Sigmoid colon (tissue), 7 donors: ENCODE data around the gene VAMP8. TPM values are rescaled to one million over a fixed set of nuclear protein-coding genes. Genes with fewer than 3 reads are reported as not detected.
"Not testable (repeated sequence)": the region's sequence is repeated elsewhere in the genome, so short reads cannot be mapped to it uniquely, and the experiment has no call there.

ENCODE experiments used
- DNase-seq: peaks from one replicate; pipeline ENCODE4 v3.0.0-alpha.2; 2019
- H3K27ac ChIP-seq, 4 donors: fragments of 200-600 bp; sonication (generic); one replicate each; pipeline ENCODE4 v1.5.1; 2016 to 2019; ENCODE audit warnings: mild to moderate bottlenecking in 1 of 4
- H3K27me3 ChIP-seq, 3 donors: fragments of 200-600 bp; sonication (generic); one replicate each; pipeline ENCODE4 v1.5.1; 2019; ENCODE audit warnings: mild to moderate bottlenecking in 1 of 3
- H3K36me3 ChIP-seq, 4 donors: fragments of 200-600 bp; sonication (generic); one replicate each; pipeline ENCODE4 v1.5.1; 2016 to 2019
- H3K4me1 ChIP-seq, 4 donors: fragments of 200-600 bp; sonication (generic); one replicate each; pipeline ENCODE4 v1.5.1; 2017 to 2019
- H3K4me3 ChIP-seq, 4 donors: fragments of 200-600 bp; sonication (generic); one replicate each; pipeline ENCODE4 v1.5.1; 2017 to 2019; ENCODE audit warnings: mild to moderate bottlenecking in 2 of 4, moderate library complexity in 1 of 4
- H3K9me3 ChIP-seq, 4 donors: fragments of 200-600 bp in 3 of 4; sonication (generic) in 3 of 4; one replicate each; pipeline versions ENCODE4 v1.5.1 to v1.6.1; 2013 to 2019
- EP300 ChIP-seq, 4 donors: sonication (generic); formaldehyde crosslinking; IDR thresholded peaks; one replicate each; pipeline ENCODE4 v1.6.1; 2017; ENCODE audit warnings: antibody characterized with exemption in 4 of 4
- POLR2A ChIP-seq, 2 donors: fragments of 450-650 bp; IDR thresholded peaks; one replicate each; pipeline ENCODE4 v1.6.1; 2016; ENCODE audit warnings: antibody characterized with exemption in 2 of 2, mild to moderate bottlenecking in 2 of 2, moderate library complexity in 2 of 2
- POLR2AphosphoS5 ChIP-seq, 4 donors: sonication (generic); formaldehyde crosslinking; IDR thresholded peaks; one replicate each; pipeline ENCODE4 v1.6.1; 2017; ENCODE audit warnings: antibody characterized with exemption in 4 of 4
- WGBS, 2 donors: extraction: QIAGEN DNeasy Blood & Tissue Kit; methylation state at CpG; one replicate each; pipeline ENCODE4 v1.1.7; 2013; 5-methylcytosine and 5-hydroxymethylcytosine counted together
- intact Hi-C: fragments of 100-400 bp; cut with DNase I; formaldehyde crosslinking; loops from one replicate; pipeline ENCODE4 v1.15.1; 2023
- polyA plus RNA-seq, 3 donors: library from polyadenylated mRNA; stranded (reverse); fragments of 200-250 nt; gene quantifications; one replicate each; pipeline ENCODE4 v1.2.3, GENCODE V29; 2013
- total RNA-seq, 4 donors: library from RNA; depleted of rRNA; stranded (reverse); fragments of >200 nt; gene quantifications; one replicate each; pipeline ENCODE4 v1.1.0, GENCODE V29; 2016
- TF ChIP-seq, protein P1 (sequence below), 4 experiments: fragments of 450-650 bp in 3 of 4; fragments of 200-600 bp in 1 of 4; IDR thresholded peaks; one replicate each; pipeline ENCODE4 v1.5.1; 2016 to 2019; ENCODE audit warnings: antibody characterized with exemption in 4 of 4, mild to moderate bottlenecking in 3 of 4, moderate library complexity in 2 of 4
- donor health status: healthy with polysubstance abuse.
- donor health status: Bipolar disorder and iron deficiency.
- donor health status: healthy.

The VAMP8 gene
- total and polyA plus RNA-seq, 7 donors = 1.9 to 941 (median 33.3) TPM

DNA sequence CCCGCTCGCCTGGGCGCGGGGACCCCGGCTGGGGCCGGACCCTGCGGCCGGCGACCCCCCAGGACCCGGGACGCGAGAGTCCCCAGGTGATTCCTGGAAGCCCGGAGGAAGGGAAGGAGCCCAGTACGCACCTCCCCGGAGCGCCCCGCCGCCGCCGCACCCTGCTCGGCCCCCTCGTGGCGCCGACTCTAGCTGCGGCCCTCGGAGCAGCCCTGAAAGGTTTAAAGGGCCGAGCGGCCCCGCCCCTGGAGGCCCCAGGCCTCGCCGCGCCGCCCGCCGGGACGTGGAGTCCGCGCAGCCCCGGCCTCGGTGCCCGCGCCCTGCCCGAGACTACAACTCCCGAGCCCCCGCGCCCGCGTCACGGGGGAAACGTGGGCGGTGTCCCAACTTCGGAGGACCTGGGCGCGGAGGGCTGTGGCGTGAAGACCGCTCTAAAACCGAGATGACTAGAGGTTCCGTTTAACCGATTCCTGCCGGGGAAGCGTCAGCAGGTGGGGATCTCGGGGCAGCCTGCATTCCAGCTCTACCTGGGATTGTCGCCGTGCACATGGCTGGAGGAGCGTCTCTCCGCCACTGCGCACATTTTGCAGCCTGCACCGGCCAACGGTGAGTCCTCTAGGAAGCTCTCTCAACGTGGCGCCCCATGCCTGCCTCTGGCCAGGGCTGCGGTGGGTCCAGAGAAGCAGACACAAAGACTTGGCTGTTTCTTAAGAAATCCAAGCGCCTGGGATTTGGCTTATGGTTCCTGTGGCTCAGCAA lies 25.3 kb downstream of the VAMP8 start, which contains the start of gene TMEM150A:
TSS of gene TMEM150A (minus strand) at position 223 of the 759 bp plus-strand sequence. CDS start 750 bp downstream, outside the sequence.
- DNase-seq = peak; percentile 97
- no peaks in the 10 kb centered on the region for H3K27me3 ChIP-seq
- H3K4me1 ChIP-seq = peaks cover 0 to 48% (median 44%) of the 10 kb centered on the region in 4 donors
- TF ChIP-seq, protein P1, sequence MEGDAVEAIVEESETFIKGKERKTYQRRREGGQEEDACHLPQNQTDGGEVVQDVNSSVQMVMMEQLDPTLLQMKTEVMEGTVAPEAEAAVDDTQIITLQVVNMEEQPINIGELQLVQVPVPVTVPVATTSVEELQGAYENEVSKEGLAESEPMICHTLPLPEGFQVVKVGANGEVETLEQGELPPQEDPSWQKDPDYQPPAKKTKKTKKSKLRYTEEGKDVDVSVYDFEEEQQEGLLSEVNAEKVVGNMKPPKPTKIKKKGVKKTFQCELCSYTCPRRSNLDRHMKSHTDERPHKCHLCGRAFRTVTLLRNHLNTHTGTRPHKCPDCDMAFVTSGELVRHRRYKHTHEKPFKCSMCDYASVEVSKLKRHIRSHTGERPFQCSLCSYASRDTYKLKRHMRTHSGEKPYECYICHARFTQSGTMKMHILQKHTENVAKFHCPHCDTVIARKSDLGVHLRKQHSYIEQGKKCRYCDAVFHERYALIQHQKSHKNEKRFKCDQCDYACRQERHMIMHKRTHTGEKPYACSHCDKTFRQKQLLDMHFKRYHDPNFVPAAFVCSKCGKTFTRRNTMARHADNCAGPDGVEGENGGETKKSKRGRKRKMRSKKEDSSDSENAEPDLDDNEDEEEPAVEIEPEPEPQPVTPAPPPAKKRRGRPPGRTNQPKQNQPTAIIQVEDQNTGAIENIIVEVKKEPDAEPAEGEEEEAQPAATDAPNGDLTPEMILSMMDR (IDR thresholded peaks at IDR 0.05) = peak in 1 of 4 experiments; percentile 39
- TF ChIP-seq EP300 (IDR thresholded peaks at IDR 0.05) (no peak), POLR2A (IDR thresholded peaks at IDR 0.05) (peak in 1 of 2 donors; percentile 39), POLR2AphosphoS5 (IDR thresholded peaks at IDR 0.05) (peak; percentile 72 to 87 (median 84))
- no peaks in the 10 kb centered on the region for H3K9me3 ChIP-seq
- H3K4me3 ChIP-seq = peak within 1 kb of the TSS; percentile 69 to 85 (median 77)
- 0 to 1% methylated on average over 73 of the region's 73 CpGs for WGBS, 2 donors
- peaks cover 0 to 44% (median 7%) of the 10 kb centered on the region in 4 donors for H3K36me3 ChIP-seq
- peak within 1 kb of the TSS; percentile 86 to 97 (median 92) for H3K27ac ChIP-seq
- intact Hi-C loops = loop anchor here (2.0 to 5.0 kb wide), 2 partner anchors 40 to 182 kb away; partner anchors contain the start of gene GGCX

DNA sequence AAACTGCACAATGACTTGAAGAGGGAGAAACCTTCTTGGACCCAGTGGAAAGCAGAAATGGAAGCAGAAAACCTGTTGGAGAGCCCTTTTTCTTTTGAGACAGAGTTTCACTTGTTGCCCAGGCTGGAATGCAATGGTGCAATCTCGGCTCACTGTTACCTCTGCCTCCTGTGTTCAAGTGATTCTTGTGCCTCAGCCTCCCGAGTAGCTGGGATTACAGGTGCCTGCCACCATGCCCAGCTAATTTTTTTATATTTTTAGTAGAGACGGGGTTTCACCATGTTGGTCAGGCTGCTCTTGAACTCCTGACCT lies 26.7 kb downstream of the VAMP8 start:
- H3K4me3 ChIP-seq = peak overlapping the region in 2 of 4 donors; percentile 76 to 78
- H3K27ac ChIP-seq = peak overlapping the region; percentile 24 to 97 (median 50)
- not testable (repeated sequence) for H3K9me3 ChIP-seq, H3K27me3 ChIP-seq, DNase-seq
- intact Hi-C loops = loop anchor here (5.0 kb wide), 1 partner anchor 42 kb away; the partner anchor contains the start of gene GGCX
- TF ChIP-seq POLR2AphosphoS5 (IDR thresholded peaks at IDR 0.05) = peak in 1 of 4 donors; percentile 4
- peaks cover 0 to 44% (median 2%) of the 10 kb centered on the region in 4 donors for H3K36me3 ChIP-seq
- 79 to 84% methylated on average over 3 of the region's 3 CpGs for WGBS, 2 donors
- peaks cover 0 to 48% (median 42%) of the 10 kb centered on the region in 4 donors for H3K4me1 ChIP-seq

DNA sequence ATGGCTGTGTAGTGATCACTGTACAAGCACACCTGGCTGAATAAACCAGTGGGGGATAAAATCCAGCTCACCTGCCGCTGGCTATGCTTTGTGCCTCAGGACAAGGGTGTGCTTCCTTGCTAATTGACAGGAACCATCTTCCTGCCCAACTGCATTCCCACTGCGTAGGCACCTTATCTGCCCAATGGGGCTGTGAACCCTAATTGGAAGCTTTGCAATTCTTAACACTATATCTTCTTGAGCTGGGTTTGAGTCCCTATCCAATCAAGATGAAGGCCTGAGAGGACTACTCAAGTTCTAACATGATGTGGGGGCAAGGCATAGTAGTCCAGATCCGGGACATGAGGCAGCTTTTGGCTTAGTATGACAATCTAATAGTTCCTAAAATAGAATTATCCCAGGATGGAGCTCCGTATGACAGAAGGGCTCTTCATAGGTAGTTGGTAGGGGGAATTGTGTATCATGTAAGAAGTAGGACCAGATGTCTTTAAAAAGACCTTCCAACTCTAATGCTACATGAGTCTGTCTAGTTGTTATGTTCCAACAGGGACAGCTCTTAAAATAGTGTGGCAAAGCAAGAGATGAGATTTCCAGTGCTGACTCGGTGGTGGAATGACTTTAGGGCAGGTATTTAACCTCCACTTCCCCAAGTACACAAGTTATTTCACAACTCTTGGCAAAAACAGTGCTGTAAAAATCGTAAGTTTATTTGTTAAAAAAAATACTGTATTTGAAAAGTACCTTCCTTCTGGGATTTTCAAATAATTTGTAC lies 27.4 kb downstream of the VAMP8 start:
- intact Hi-C loops = loop anchor here (5.0 kb wide), 1 partner anchor 42 kb away; the partner anchor contains the start of gene GGCX
- Histone ChIP-seq H3K27me3 (no peaks in the 10 kb centered on the region), H3K27ac (peak overlapping the region; percentile 24 to 97 (median 51)), H3K4me1 (peaks cover 0 to 48% (median 42%) of the 10 kb centered on the region in 4 donors), H3K36me3 (peaks cover 0 to 43% (median 2%) of the 10 kb centered on the region in 4 donors), H3K9me3 (no peaks in the 10 kb centered on the region), H3K4me3 (no peak overlapping the region)
- TF ChIP-seq POLR2AphosphoS5 (IDR thresholded peaks at IDR 0.05) = peak in 1 of 4 donors; percentile 11
- TF ChIP-seq, protein P1 (IDR thresholded peaks at IDR 0.05) = no peak
- no peak for DNase-seq
- WGBS, 2 donors = 67 to 74% methylated on average over 6 of the region's 6 CpGs

DNA sequence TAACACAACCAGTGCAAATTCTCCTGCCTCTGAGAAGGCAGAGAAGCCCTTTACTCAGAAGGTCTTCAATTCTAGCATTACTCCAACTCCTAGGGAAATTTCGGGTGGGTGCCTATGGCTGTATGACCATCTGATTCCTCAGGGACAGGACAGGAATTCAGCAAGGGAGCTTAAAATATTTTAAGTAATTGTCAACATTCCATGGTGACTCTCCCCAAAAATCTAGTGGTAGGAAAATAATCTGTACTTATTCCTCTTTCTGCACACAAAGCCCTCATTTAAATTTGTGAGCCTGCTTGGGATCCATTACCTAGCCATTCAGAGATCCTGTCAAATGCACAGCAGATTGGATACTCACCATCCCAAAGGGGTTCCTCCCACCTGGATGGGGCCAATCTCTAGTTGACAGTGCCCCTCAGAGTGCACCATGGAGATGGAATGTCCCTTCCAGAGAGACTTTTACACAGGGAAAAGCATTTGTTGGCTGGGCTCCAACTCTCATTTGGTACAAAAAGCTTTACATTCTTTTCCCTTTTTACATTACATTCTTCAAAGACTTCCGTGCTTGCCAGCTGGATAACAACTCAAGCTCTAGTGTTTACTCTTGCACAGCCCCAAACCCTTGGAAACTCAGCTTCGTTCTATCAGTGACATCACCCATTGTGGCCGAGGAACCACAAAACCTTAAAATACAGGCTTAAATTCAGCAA lies 28.2 kb downstream of the VAMP8 start:
- TF ChIP-seq POLR2AphosphoS5 (IDR thresholded peaks at IDR 0.05) (no peak), EP300 (IDR thresholded peaks at IDR 0.05) (no peak), POLR2A (IDR thresholded peaks at IDR 0.05) (no peak)
- TF ChIP-seq, protein P1 (IDR thresholded peaks at IDR 0.05) = no peak
- Histone ChIP-seq H3K4me1 (peaks cover 0 to 51% (median 46%) of the 10 kb centered on the region in 4 donors), H3K27me3 (no peaks in the 10 kb centered on the region), H3K4me3 (no peak overlapping the region), H3K27ac (peak overlapping the region; percentile 5 to 97 (median 52)), H3K36me3 (peaks cover 0 to 35% (median under 1%) of the 10 kb centered on the region in 4 donors), H3K9me3 (no peaks in the 10 kb centered on the region)
- intact Hi-C loops = no loop called here
- WGBS, 2 donors = 70 to 78% methylated on average over 4 of the region's 4 CpGs
- DNase-seq = peak; percentile 55
